Endothelial cell of umbilical vein (primary cell): ENCODE results near the gene CHCHD10. TPM values are rescaled to one million over a fixed set of nuclear protein-coding genes. Genes with fewer than 3 reads are reported as not detected.

ENCODE experiments used
- Bru-seq: library from RNA; stranded (reverse); fragments of 400-500 nt; gene quantifications from one replicate; lab custom pipeline; 2021; lab: Mats Ljungman, UMichigan
- BruChase-seq, 2 experiments: library from RNA; stranded (reverse); fragments of 400-500 nt; gene quantifications; one replicate each; lab custom pipeline; 2021; lab: Mats Ljungman, UMichigan
- BruUV-seq: library from RNA; stranded (reverse); fragments of 400-500 nt; replicated peaks from 2 replicates; lab custom pipeline; 2021; lab: Mats Ljungman, UMichigan
- CTCF ChIA-PET: fragments of 300-600, 350-600 bp; sonication (Branson Sonifier 250); formaldehyde crosslinking; loops from one replicate; lab custom pipeline; 2021; ENCODE audit warnings: antibody characterized with exemption, inconsistent platforms; lab: Charles Lee
- POLR2A ChIA-PET: fragments of 300-600, 350-600 bp; sonication (Branson Sonifier 250); formaldehyde crosslinking; loops from one replicate; lab custom pipeline; 2021; ENCODE audit warnings: antibody characterized with exemption, inconsistent platforms; lab: Charles Lee
- DNase-seq: peaks from one replicate; pipeline ENCODE4 v3.0.0-alpha.2; 2011; ENCODE audit warnings: low read depth, low spot score
- FAIRE-seq: peaks from 2 replicates; lab custom pipeline; 2011; peaks lifted over from hg19 to GRCh38; lab: Jason Lieb, UNC
- H2AFZ ChIP-seq: 2 replicates; pipeline ENCODE4 v1.6.0; 2012; ENCODE audit warnings: low read depth, low read length, control low read depth, inconsistent platforms
- H3K27ac ChIP-seq: 2 replicates; pipeline ENCODE4 v1.5.1; 2011; ENCODE audit warnings: low read depth, mild to moderate bottlenecking, control low read depth, low read length, moderate library complexity; ENCODE audit not compliant: insufficient read depth
- H3K27me3 ChIP-seq, 2 experiments: 2 replicates each; pipeline versions ENCODE4 v1.6.0 to v1.6.1; 2011; ENCODE audit warnings: low read length in 2 of 2, mixed read lengths in 1 of 2; ENCODE audit not compliant: control insufficient read depth in 2 of 2, insufficient read depth in 2 of 2
- H3K36me3 ChIP-seq, 2 experiments: 2 replicates in 1 of 2; 3 replicates in 1 of 2; pipeline ENCODE4 v1.5.1; 2011; ENCODE audit warnings: low read length in 2 of 2, mild to moderate bottlenecking in 1 of 2, moderate library complexity in 1 of 2; ENCODE audit not compliant: control insufficient read depth in 2 of 2, insufficient read depth in 2 of 2; ENCODE audit errors: extremely low read depth in 1 of 2
- H3K4me1 ChIP-seq: 3 replicates; pipeline ENCODE4 v1.5.1; 2011; ENCODE audit warnings: mild to moderate bottlenecking, low read length; ENCODE audit not compliant: control insufficient read depth, insufficient read depth; ENCODE audit errors: extremely low read depth
- H3K4me2 ChIP-seq: 2 replicates; pipeline ENCODE4 v1.6.1; 2011; ENCODE audit warnings: low read length, control low read depth, mixed read lengths; ENCODE audit not compliant: insufficient read depth
- H3K4me3 ChIP-seq, 3 experiments: fragments of 200-600 bp in 1 of 3; sonication (generic), shearing (Covaris generic) in 1 of 3; replicated peaks in 1 of 3; 2 replicates each; pipeline ENCODE4 v1.5.1; 2011 to 2016; ENCODE audit warnings: control low read depth in 3 of 3, low read length in 3 of 3, mild to moderate bottlenecking in 2 of 3, inconsistent platforms in 1 of 3, low read depth in 1 of 3, moderate library complexity in 1 of 3; ENCODE audit not compliant: insufficient read depth in 1 of 3
- H3K79me2 ChIP-seq: 2 replicates; pipeline ENCODE4 v1.6.0; 2012; ENCODE audit warnings: low read length, inconsistent platforms; ENCODE audit not compliant: control insufficient read depth, insufficient read depth
- H3K9ac ChIP-seq: replicated peaks from 2 replicates; pipeline ENCODE3; 2011; ENCODE audit warnings: low read length, control low read depth; ENCODE audit not compliant: insufficient read depth; ENCODE audit errors: extremely low read depth
- H3K9me1 ChIP-seq: replicated peaks from 3 replicates; pipeline ENCODE4 v1.6.0; 2011; ENCODE audit warnings: mild to moderate bottlenecking, low read length; ENCODE audit not compliant: control insufficient read depth, insufficient read depth; ENCODE audit errors: extremely low read depth
- H3K9me3 ChIP-seq: replicated peaks from 2 replicates; pipeline ENCODE4 v1.5.1; 2012; ENCODE audit warnings: low read length, inconsistent platforms; ENCODE audit not compliant: control insufficient read depth, insufficient read depth
- H4K20me1 ChIP-seq: replicated peaks from 2 replicates; pipeline ENCODE3; 2011; ENCODE audit warnings: mild to moderate bottlenecking, low read length; ENCODE audit not compliant: control insufficient read depth, insufficient read depth; ENCODE audit errors: extremely low read depth
- CTCF ChIP-seq, 2 donors: IDR thresholded peaks; 1 replicate in 1 of 2; 2 replicates in 1 of 2; pipeline ENCODE4 v1.5.1; 2011; ENCODE audit warnings: low read length in 2 of 2, mild to moderate bottlenecking in 2 of 2, moderate library complexity in 2 of 2, control low read depth in 1 of 2, inconsistent platforms in 1 of 2, low read depth in 1 of 2; ENCODE audit not compliant: insufficient read depth in 1 of 2; ENCODE audit errors: extremely low read depth in 1 of 2
- EZH2 ChIP-seq: IDR thresholded peaks from 2 replicates; pipeline ENCODE4 v1.6.1; 2012; ENCODE audit warnings: borderline replicate concordance, low read depth, mild to moderate bottlenecking, moderate library complexity, low read length, inconsistent platforms; ENCODE audit not compliant: severe bottlenecking
- FOS ChIP-seq: IDR thresholded peaks from 2 replicates; pipeline ENCODE4 v1.6.1; 2011; ENCODE audit warnings: mild to moderate bottlenecking, low read length, moderate library complexity, borderline replicate concordance; ENCODE audit not compliant: insufficient read depth
- GATA2 ChIP-seq: IDR thresholded peaks from 2 replicates; pipeline ENCODE4 v1.7.0; 2011; ENCODE audit warnings: low read depth, mild to moderate bottlenecking, moderate library complexity, mixed read lengths, low read length; ENCODE audit not compliant: insufficient read length, insufficient read depth
- JUN ChIP-seq: IDR thresholded peaks from 2 replicates; pipeline ENCODE4 v1.6.1; 2011; ENCODE audit warnings: borderline replicate concordance, low read depth; ENCODE audit not compliant: insufficient read length, insufficient read depth
- MAX ChIP-seq: IDR thresholded peaks from 2 replicates; pipeline ENCODE4 v1.6.1; 2011; ENCODE audit not compliant: insufficient read depth, insufficient read length
- MYC ChIP-seq: IDR thresholded peaks from one replicate; pipeline ENCODE4 v1.6.1; 2011; ENCODE audit warnings: mild to moderate bottlenecking, low read depth, low read length
- POLR2A ChIP-seq: IDR thresholded peaks from 2 replicates; pipeline ENCODE4 v1.6.1; 2012; ENCODE audit warnings: low read depth, mild to moderate bottlenecking, control low read depth, low read length
- POLR2AphosphoS5 ChIP-seq: IDR thresholded peaks from 2 replicates; pipeline ENCODE4 v1.6.1; 2012; ENCODE audit warnings: low read depth, mild to moderate bottlenecking, control low read depth, low read length, moderate library complexity; ENCODE audit not compliant: insufficient read depth
- dilution Hi-C: fragments of 300-500 bp; cut with MboI; formaldehyde crosslinking; loops from one replicate; pipeline ENCODE4 v1.15.0; 2019; ENCODE audit warnings: low sequenced_read_pairs; ENCODE audit not compliant: extremely low pct_ligation_motif_present
- intact Hi-C: fragments of 100-400 bp; cut with micrococcal nuclease; formaldehyde crosslinking; loops from one replicate; pipeline ENCODE4 v1.10.0; 2022
- long read RNA-seq: library from polyadenylated mRNA; stranded (forward); transcript quantifications from one replicate; pipeline ENCODE4 v2.0.0, GENCODE V29; 2021
- polyA minus RNA-seq, 3 experiments: library from RNA; depleted of rRNA, polyadenylated mRNA; stranded (reverse); fragments of >200 nt; gene quantifications; 1 replicate in 1 of 3; 2 replicates in 2 of 3; pipeline ENCODE4 v1.2.3, GENCODE V29; 2011
- polyA plus RNA-seq, 4 experiments: library from polyadenylated mRNA; depleted of rRNA in 3 of 4; stranded (reverse) in 3 of 4; unstranded in 1 of 4; fragments of >200 nt; gene quantifications; 2 replicates each; pipeline versions ENCODE4 v1.2.1 to v1.2.3, GENCODE V29; 2011 to 2012; ENCODE audit warnings: missing spikeins in 1 of 4
- total RNA-seq: library from RNA; stranded (reverse); gene quantifications from 2 replicates; pipeline ENCODE4 v1.2.3, GENCODE V29; 2021

CHCHD10 gene
- 64.8 and 75.6 TPM in 2 replicates for total RNA-seq
- polyA plus RNA-seq, result 27.3 and 28.1 TPM in 2 replicates
- 40.4 and 48.0 TPM in 2 replicates for polyA plus RNA-seq (2011; cell fraction: cytosol; rRNA removed)
- polyA plus RNA-seq (2011; cell fraction: nucleus; rRNA removed), result 13.7 and 26.2 TPM in 2 replicates
- 77.4 and 84.1 TPM in 2 replicates for polyA plus RNA-seq (2012)
- 23.5 and 33.9 TPM in 2 replicates for polyA minus RNA-seq
- polyA minus RNA-seq (2011; cell fraction: cytosol; rRNA and poly(A)+ RNA removed), result 75.6 TPM
- polyA minus RNA-seq (2011; cell fraction: nucleus; rRNA and poly(A)+ RNA removed), result 3.3 and 8.8 TPM in 2 replicates
- percentile 46 among the genes with signal in this experiment for Bru-seq, nascent RNA
- percentile 43 among the genes with signal in this experiment for BruChase-seq, experiment 1, labeled RNA remaining after a 6-hour chase
- percentile 33 among the genes with signal in this experiment for BruChase-seq, experiment 2, labeled RNA remaining after a 2-hour chase
- long read RNA-seq, transcript CHCHD10-202 (4 exons, 1,171 nt), result major isoform, 45 of 52 reads
- long read RNA-seq, partial matches to known transcripts, result 6 of 52 reads
- long read RNA-seq, other reads (novel, unspliced or antisense), result 0 of 52 reads

GRCh38 chr22:23767673-23768548 lies at the start of gene CHCHD10:
Gene CHCHD10, minus strand, starts transcription at chr22:23767972. Its CDS starts 98 bp downstream, at chr22:23767874.
- ChIA-PET POLR2A (no interaction called here), CTCF (interaction anchor here (0.7 to 4.6 kb wide), 5 partner anchors 13 to 82 kb away, joined by 3 to 63 read pairs (median 3); no protein-coding TSS in a partner anchor)
- no peaks in the 10 kb centered on the region for H3K9me1 ChIP-seq
- peaks cover 22% of the 10 kb centered on the region for H3K4me1 ChIP-seq
- peak within 1 kb of the TSS; percentile 94 for H3K4me2 ChIP-seq
- FAIRE-seq, result peak; percentile 64
- TF ChIP-seq EZH2 (no peak), CTCF (IDR thresholded peaks at IDR 0.05; ENCODE audit: extremely low read depth in 1 of 2, insufficient read depth in 1 of 2, low read depth in 1 of 2, low read length in 2 of 2) (peak; percentile 81 to 93), GATA2 (no peak), JUN (no peak), MYC (no peak), POLR2AphosphoS5 (peak; percentile 18), MAX (peak; percentile 7), FOS (no peak), POLR2A (peak; percentile 62)
- H3K27ac ChIP-seq, result peak within 1 kb of the TSS; percentile 43
- H3K79me2 ChIP-seq, result peaks cover 2% of the 10 kb centered on the region
- dilution Hi-C loops (no loop called here), intact Hi-C loops (loop anchor here (1.0 to 5.0 kb wide), 4 partner anchors 17 to 226 kb away; partner anchors contain the start of genes DERL3 and ZNF70)
- peak within 1 kb of the TSS; percentile 49 for H3K9ac ChIP-seq
- peak within 1 kb of the TSS; percentile 47 to 74 (median 55) for H3K4me3 ChIP-seq
- peaks cover 0 to 3% of the 10 kb centered on the region in 2 experiments for H3K36me3 ChIP-seq
- H2AFZ ChIP-seq, result peak within 1 kb of the TSS; percentile 99
- DNase-seq, result peak; percentile 73
- H3K27me3 ChIP-seq, result no peaks in the 10 kb centered on the region
- no TSS peak for BruUV-seq
- no peaks in the 10 kb centered on the region for H4K20me1 ChIP-seq
- H3K9me3 ChIP-seq, result no peaks in the 10 kb centered on the region
